GM21528 (cell line): ENCODE data around the gene DRC7.
"Not testable (repeated sequence)": the region's sequence is repeated elsewhere in the genome, so short reads cannot be mapped to it uniquely, and the experiment has no call there.

ENCODE experiments used
- ATAC-seq: cut with Tn5 transposase; IDR thresholded peaks from one replicate; pipeline ENCODE4 v1.9.1; 2021; ENCODE audit warnings: mild to moderate bottlenecking, moderate library complexity; ENCODE audit not compliant: unreplicated experiment, low FRiP score

DRC7 gene

DNA sequence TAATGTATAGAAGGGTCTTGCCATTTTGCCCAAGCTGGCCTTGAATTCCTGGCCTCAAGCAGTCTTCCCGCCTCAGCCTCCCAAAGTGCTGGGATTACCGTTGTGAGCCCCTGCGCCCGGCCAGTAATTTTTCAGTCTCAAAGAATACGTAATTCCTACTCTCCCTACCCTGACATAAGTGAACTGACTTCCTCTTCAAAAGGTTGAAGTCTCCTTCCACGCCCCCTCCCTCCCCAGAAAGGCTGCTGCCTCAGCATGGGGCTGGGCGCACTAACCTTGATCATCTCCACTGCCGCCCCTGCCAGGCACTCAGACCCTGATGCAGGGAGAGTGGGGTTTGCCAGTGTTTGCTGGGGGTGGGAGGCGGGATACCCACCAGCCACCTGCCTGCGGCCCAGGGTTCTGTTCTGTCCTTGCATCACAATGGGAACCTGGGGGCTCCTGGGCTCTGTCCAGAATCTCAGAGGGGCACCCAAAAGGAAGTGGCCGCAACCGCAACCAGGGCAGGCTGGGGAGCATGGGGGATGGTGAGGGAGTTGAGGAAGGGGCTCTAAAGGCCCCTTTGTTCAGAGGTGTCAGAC, 80.2 kb downstream of the DRC7 start:
- ATAC-seq = no peak

DNA sequence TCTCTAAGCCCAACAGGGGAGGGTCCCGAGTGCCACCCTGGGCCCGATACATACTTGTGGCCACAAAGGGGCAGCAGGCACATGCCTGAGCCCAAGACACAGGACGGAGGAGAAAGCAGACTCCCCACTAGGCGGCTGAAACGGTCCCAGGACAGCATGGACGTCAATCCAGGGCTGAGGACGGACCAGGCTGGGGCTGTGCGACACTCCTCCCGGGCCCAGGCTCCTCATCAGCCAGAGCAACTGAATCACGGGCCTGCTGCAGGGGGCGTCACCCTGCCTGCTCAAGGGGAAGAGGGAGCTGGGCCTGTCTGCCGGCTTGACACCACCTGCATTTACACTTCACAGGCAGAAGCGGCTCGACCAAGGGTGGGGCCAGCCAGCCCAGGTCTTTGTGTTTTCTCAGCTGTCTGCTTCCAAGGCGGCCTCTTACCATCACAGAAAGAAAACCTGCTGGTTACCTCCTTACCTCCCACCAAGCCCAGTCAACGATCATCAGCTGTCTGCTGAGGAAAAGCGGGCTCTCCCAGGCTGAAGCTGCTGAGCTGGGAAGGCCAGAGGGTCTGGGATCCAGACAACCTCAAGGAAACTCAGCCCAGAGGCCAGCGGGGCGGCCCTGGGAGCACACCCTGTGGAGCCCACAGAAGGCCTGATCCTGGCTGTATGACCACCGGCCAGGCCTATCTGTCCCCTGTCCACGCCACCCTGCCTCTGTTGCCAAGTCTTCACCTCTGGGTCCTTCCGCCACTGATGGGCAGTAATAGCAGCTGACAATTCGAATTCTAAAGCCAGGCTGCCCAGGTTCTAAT, 81.3 kb downstream of the DRC7 start:
- no peak for ATAC-seq

DNA sequence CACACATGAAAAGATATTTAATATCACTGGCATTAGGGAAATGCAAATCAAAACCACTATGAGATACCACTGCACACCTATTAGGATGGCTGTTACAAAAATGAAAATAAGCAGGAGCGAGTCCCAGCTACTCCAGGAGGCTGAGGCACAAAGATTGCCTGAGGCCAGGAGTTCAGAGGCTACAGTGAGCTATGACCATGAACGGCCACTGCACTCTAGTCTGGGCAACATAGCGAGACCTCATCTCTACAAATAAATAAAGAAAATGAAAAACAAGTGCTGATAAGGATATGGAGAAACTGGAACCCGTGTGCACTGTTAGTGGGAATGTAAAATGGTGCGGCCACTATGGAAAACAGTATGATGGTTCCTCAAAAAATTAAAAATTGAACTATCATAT, 84.1 kb downstream of the DRC7 start:
- ATAC-seq = no peak

DNA sequence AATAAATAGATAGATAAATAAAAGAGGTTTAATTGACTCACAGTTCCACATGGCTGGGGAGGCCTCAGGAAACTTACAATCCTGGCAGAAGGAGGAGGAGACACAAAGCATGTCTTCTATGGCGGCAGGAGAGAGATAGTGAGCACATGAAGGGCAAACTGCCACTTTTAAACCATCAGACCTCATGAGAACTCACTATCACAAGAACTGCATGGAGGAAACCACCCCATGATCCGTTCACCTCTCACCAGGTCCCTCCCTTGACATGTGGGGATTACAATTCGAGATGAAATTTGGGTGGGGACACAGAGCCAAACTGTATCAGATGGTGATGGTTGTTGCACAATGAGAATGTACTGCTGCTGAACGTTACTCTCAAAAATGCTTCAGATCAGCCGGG, 85.2 kb downstream of the DRC7 start:
- ATAC-seq = not testable (repeated sequence)

DNA sequence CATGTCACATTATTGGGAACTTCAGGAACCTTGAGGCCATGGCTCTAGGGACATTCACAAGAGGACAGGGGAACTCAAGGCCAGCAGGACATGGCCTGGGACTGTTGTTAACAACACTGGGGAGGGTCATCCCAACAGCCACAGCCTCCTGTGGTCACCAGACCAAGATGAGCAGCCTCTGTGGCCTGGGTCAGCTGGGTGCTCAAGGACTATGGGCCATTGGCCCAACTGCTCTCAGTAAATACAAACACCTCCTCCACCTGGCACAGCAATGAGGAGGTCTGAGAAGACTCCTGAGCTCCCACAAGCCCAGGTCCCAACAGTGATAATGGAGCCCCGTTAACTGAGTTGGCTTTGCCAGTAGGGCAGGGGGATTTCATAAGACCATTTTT, 86.7 kb downstream of the DRC7 start:
- ATAC-seq = no peak
